ENCODE measurements around the gene WWTR1. TPM values are rescaled to one million over a fixed set of nuclear protein-coding genes. Genes with fewer than 3 reads are reported as not detected.
A peak's percentile ranks its signal among the peaks of the same experiment; 100 is the strongest.

Gene WWTR1
- total and polyA plus RNA-seq, 2 of the 4 experiments (the other 2 are of a cell fraction) = 38.9 to 65.3 TPM

- H3K4me3 ChIP-seq (ENCODE audit: insufficient read depth, low read depth, low read length) = no peak overlapping the region
- peaks cover 4% of the 10 kb centered on the region for H3K4me1 ChIP-seq (ENCODE audit: control insufficient read depth, insufficient read depth, low read length)
- H2BK20ac ChIP-seq (ENCODE audit: low read depth, low read length) = no peak overlapping the region
- no peak overlapping the region for H2BK15ac ChIP-seq (ENCODE audit: low read depth, low read length)
- H3K4ac ChIP-seq (ENCODE audit: low read depth, low read length) = no peak overlapping the region
- H4K20me1 ChIP-seq (ENCODE audit: insufficient read depth, low read length) = no peaks in the 10 kb centered on the region
- ChIA-PET POLR2A (ENCODE audit: unreplicated experiment) (interaction anchor here (1.4 kb wide), 1 partner anchor 13 kb away, joined by 5 read pairs; the partner anchor contains the start of gene WWTR1), CTCF (interaction anchor here (1.4 kb wide), 1 partner anchor 47 kb away, joined by 3 read pairs; no protein-coding TSS in a partner anchor)
- no TSS peak for BruUV-seq (replicated peaks)
- H2AK5ac ChIP-seq (ENCODE audit: low read depth, low read length) = no peak overlapping the region
- TF ChIP-seq POLR2A (IDR thresholded peaks at IDR 0.05; ENCODE audit: low read depth, low read length) (no peak), RAD21 (IDR thresholded peaks at IDR 0.05; ENCODE audit: low read length) (no peak), BHLHE40 (IDR thresholded peaks at IDR 0.05; ENCODE audit: low read depth, low read length) (no peak), MAFK (IDR thresholded peaks at IDR 0.05; ENCODE audit: low read depth, low read length) (no peak), RCOR1 (IDR thresholded peaks at IDR 0.05; ENCODE audit: insufficient replicate concordance, low read length) (no peak), MXI1 (IDR thresholded peaks at IDR 0.05; ENCODE audit: borderline replicate concordance, low read depth, low read length) (no peak), CHD1 (IDR thresholded peaks at IDR 0.05; ENCODE audit: low read depth, low read length) (no peak), SMC3 (IDR thresholded peaks at IDR 0.05; ENCODE audit: low read depth, low read length) (no peak), FOS (IDR thresholded peaks at IDR 0.05; ENCODE audit: low read depth, low read length) (no peak), CTCF (conservative IDR thresholded peaks at IDR 0.05; ENCODE audit: low read depth, low read length) (no peak), NFE2L2 (IDR thresholded peaks at IDR 0.05; ENCODE audit: low read depth, low read length) (no peak)
- H3K4me2 ChIP-seq (ENCODE audit: low read depth, low read length) = no peak overlapping the region; the same call in 1 of the 2 replicates
- H3K9me3 ChIP-seq (ENCODE audit: control insufficient read depth, insufficient read depth, low read length) = no peaks in the 10 kb centered on the region
- no peak overlapping the region for H3K56ac ChIP-seq (ENCODE audit: extremely low read depth, insufficient read depth, low read length)
- no peaks in the 10 kb centered on the region for H3K27me3 ChIP-seq (ENCODE audit: control insufficient read depth, insufficient read depth, low read length)
- dilution Hi-C loops (cut with HindIII; ENCODE audit: low sequenced_read_pairs, unreplicated experiment) (no loop called here), intact Hi-C loops (cut with micrococcal nuclease) (no loop called here), in situ Hi-C loops (cut with MboI; ENCODE audit: low sequenced_read_pairs) (no loop called here)
- no peak overlapping the region for H2AK9ac ChIP-seq (replicated peaks; ENCODE audit: low read depth, low read length, poor library complexity)
- DNase-seq (no peak), ATAC-seq (ENCODE audit: low read depth) (peak; percentile 48; the same call in 1 of the 2 replicates)
- no peak overlapping the region for H2AFZ ChIP-seq (replicated peaks; ENCODE audit: low read length, poor library complexity)
- H4K8ac ChIP-seq (ENCODE audit: low read depth in 2 of 2, low read length in 2 of 2) = no peak overlapping the region
- no peak overlapping the region for H3K14ac ChIP-seq (replicated peaks; ENCODE audit: low read depth, low read length)
- no peak overlapping the region for H3K27ac ChIP-seq (ENCODE audit: insufficient read depth, low read length)
- no peak overlapping the region for H4K91ac ChIP-seq (ENCODE audit: insufficient read depth, low read depth, low read length)
- H4K5ac ChIP-seq (ENCODE audit: low read depth, low read length) = no peak overlapping the region
- no peak overlapping the region for H3K9ac ChIP-seq (ENCODE audit: low read depth, low read length)
- no peaks in the 10 kb centered on the region for H3K79me1 ChIP-seq (ENCODE audit: low read depth in 1 of 2, low read length in 2 of 2)
- H3K9me1 ChIP-seq (ENCODE audit: insufficient read depth, low read length) = 0 out of 2 replicates have a peak, but pooled peaks cover 4% of the 10 kb centered on the region
- no peak overlapping the region for H3K18ac ChIP-seq (ENCODE audit: low read depth, low read length)
- no peak overlapping the region for H2BK120ac ChIP-seq (ENCODE audit: low read depth, low read length)
- no peak overlapping the region; the same call in 1 of the 2 replicates for H3K23ac ChIP-seq (ENCODE audit: low read depth, low read length)
- no peaks in the 10 kb centered on the region for H3K36me3 ChIP-seq (ENCODE audit: control insufficient read depth, insufficient read depth, low read length)
- no peak overlapping the region for H2BK5ac ChIP-seq (ENCODE audit: low read depth, low read length, poor library complexity, severe bottlenecking)
- no CpG with 5 or more reads among the region's 10 CpGs for WGBS, 2 experiments (ENCODE audit: extremely low coverage in 2 of 2, insufficient read length in 1 of 2)
Measured at GRCh38 chr3:149670742-149671492, 13.1 kb upstream of the WWTR1 start.

All from IMR-90 (cell line).